ENCODE data around the gene SLC25A45. TPM values are rescaled to one million over a fixed set of nuclear protein-coding genes. Genes with fewer than 3 reads are reported as not detected.

SLC25A45 gene
- total RNA-seq, 1 donor from 2014 or later, result 12.3 TPM

GRCh38 chr11:65419772-65420481 lies 37.5 kb upstream of the SLC25A45 start:
- no peak for TF ChIP-seq CTCF (IDR thresholded peaks at IDR 0.05)
- H3K4me1 Mint-ChIP-seq, result peaks cover 74% of the 10 kb centered on the region
- no peak for ATAC-seq (ENCODE audit: low read depth)
- DNase-seq, result peak; percentile 36
- CTCF ChIA-PET, result interaction anchor here (1.1 to 12.8 kb wide), 4 partner anchors 11 to 84 kb away, joined by 3 to 289 read pairs (median 7); partner anchors contain the start of gene MALAT1
- H3K36me3 Mint-ChIP-seq (ENCODE audit: low read depth), result peaks cover 24% of the 10 kb centered on the region
- intact Hi-C loops (cut with micrococcal nuclease), result loop anchor here (1.0 kb wide), 2 partner anchors 11 to 77 kb away; no protein-coding TSS in a partner anchor
- POLR2A ChIA-PET, result interaction anchor here (0.6 to 19.3 kb wide), 22 partner anchors 7 to 1210 kb away, joined by 3 to 3752 read pairs (median 8); partner anchors contain the start of genes FIBP, FRMD8, MALAT1 and NEAT1
- H3K4me3 Mint-ChIP-seq, result peak overlapping the region; percentile 75
- no peaks in the 10 kb centered on the region for H3K9me3 Mint-ChIP-seq
- H3K27me3 Mint-ChIP-seq, result no peaks in the 10 kb centered on the region
- H3K27ac Mint-ChIP-seq, result peak overlapping the region; percentile 100

GRCh38 chr11:65419460-65419771 lies 37.0 kb upstream of the SLC25A45 start:
- no peak for TF ChIP-seq CTCF (IDR thresholded peaks at IDR 0.05)
- H3K9me3 Mint-ChIP-seq, result no peaks in the 10 kb centered on the region
- H3K27ac Mint-ChIP-seq, result peak overlapping the region; percentile 100
- H3K27me3 Mint-ChIP-seq, result no peaks in the 10 kb centered on the region
- ChIA-PET POLR2A (interaction anchor here (0.6 to 19.3 kb wide), 23 partner anchors 7 to 1209 kb away, joined by 3 to 3752 read pairs (median 6); partner anchors contain the start of genes FAM89B, FRMD8, MALAT1 and NEAT1), CTCF (interaction anchor here (1.0 to 12.8 kb wide), 4 partner anchors 10 to 85 kb away, joined by 3 to 289 read pairs (median 5); partner anchors contain the start of gene MALAT1)
- H3K36me3 Mint-ChIP-seq (ENCODE audit: low read depth), result peaks cover 19% of the 10 kb centered on the region
- intact Hi-C loops (cut with micrococcal nuclease), result loop anchor here (1.0 kb wide), 2 partner anchors 12 to 78 kb away; no protein-coding TSS in a partner anchor
- DNase-seq, result no peak
- ATAC-seq (ENCODE audit: low read depth), result no peak
- H3K4me1 Mint-ChIP-seq, result peaks cover 73% of the 10 kb centered on the region
- peak overlapping the region; percentile 87 for H3K4me3 Mint-ChIP-seq

GRCh38 chr11:65418681-65419459 lies 36.4 kb upstream of the SLC25A45 start:
- Mint-ChIP-seq H3K9me3 (no peaks in the 10 kb centered on the region), H3K27ac (peak overlapping the region; percentile 100), H3K27me3 (no peaks in the 10 kb centered on the region), H3K36me3 (ENCODE audit: low read depth) (peaks cover 15% of the 10 kb centered on the region), H3K4me1 (peaks cover 71% of the 10 kb centered on the region), H3K4me3 (peak overlapping the region; percentile 87)
- ChIA-PET CTCF (interaction anchor here (1.0 to 12.8 kb wide), 5 partner anchors 11 to 85 kb away, joined by 3 to 289 read pairs (median 5); partner anchors contain the start of gene MALAT1), POLR2A (interaction anchor here (0.6 to 19.3 kb wide), 25 partner anchors 8 to 441 kb away, joined by 3 to 3752 read pairs (median 6); partner anchors contain the start of genes FAM89B, FRMD8, MALAT1 and NEAT1)
- peak; percentile 50 for ATAC-seq (ENCODE audit: low read depth)
- TF ChIP-seq CTCF (IDR thresholded peaks at IDR 0.05), result no peak
- peak; percentile 87 for DNase-seq
- intact Hi-C loops (cut with micrococcal nuclease), result loop anchor here (1.0 kb wide), 2 partner anchors 12 to 78 kb away; no protein-coding TSS in a partner anchor

- ChIA-PET POLR2A (interaction anchor here (1.0 to 19.3 kb wide), 18 partner anchors 8 to 441 kb away, joined by 3 to 3752 read pairs (median 15); partner anchors contain the start of genes FAM89B, FRMD8, MALAT1 and NEAT1), CTCF (interaction anchor here (0.8 to 12.8 kb wide), 5 partner anchors 9 to 86 kb away, joined by 3 to 289 read pairs (median 5); partner anchors contain the start of gene MALAT1)
- Mint-ChIP-seq H3K27ac (peak overlapping the region; percentile 100), H3K27me3 (no peaks in the 10 kb centered on the region), H3K4me3 (peak overlapping the region; percentile 87), H3K9me3 (no peaks in the 10 kb centered on the region), H3K36me3 (ENCODE audit: low read depth) (peaks cover 15% of the 10 kb centered on the region), H3K4me1 (peaks cover 69% of the 10 kb centered on the region)
- intact Hi-C loops (cut with micrococcal nuclease), result no loop called here
- no peak for TF ChIP-seq CTCF (IDR thresholded peaks at IDR 0.05)
- ATAC-seq (ENCODE audit: low read depth) (peak; percentile 0), DNase-seq (no peak)
These were observed 35.9 kb upstream of the SLC25A45 start for GRCh38 chr11:65418431-65418680.
